ENCODE data around the gene PPP1R12B.

DNA sequence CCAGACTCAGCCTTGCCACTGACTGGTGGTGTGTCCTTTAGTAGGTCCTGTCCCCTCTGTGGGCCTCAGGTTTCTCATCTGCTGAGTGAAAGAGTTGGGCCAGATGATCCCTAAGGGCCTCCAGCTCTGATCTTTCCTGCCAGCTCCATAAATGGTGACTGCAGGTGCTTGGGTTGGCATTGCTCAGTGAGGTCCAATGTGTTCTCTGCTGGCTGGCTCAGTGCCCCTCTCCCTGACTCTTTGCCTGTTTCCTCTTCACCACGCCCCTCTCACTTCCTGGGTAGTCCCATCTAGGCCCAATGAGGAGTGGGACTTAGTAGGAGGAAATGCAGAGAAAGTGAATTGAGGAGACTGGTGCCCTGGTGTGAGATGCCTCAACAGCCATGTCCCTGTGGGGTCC is 43.3 kb upstream of the PPP1R12B start:
- TF ChIP-seq, protein P1, sequence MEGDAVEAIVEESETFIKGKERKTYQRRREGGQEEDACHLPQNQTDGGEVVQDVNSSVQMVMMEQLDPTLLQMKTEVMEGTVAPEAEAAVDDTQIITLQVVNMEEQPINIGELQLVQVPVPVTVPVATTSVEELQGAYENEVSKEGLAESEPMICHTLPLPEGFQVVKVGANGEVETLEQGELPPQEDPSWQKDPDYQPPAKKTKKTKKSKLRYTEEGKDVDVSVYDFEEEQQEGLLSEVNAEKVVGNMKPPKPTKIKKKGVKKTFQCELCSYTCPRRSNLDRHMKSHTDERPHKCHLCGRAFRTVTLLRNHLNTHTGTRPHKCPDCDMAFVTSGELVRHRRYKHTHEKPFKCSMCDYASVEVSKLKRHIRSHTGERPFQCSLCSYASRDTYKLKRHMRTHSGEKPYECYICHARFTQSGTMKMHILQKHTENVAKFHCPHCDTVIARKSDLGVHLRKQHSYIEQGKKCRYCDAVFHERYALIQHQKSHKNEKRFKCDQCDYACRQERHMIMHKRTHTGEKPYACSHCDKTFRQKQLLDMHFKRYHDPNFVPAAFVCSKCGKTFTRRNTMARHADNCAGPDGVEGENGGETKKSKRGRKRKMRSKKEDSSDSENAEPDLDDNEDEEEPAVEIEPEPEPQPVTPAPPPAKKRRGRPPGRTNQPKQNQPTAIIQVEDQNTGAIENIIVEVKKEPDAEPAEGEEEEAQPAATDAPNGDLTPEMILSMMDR (IDR thresholded peaks at IDR 0.05), result no peak
- TF ChIP-seq POLR2AphosphoS5 (IDR thresholded peaks at IDR 0.05; ENCODE audit: low read depth, low read length) (no peak), SIN3A (IDR thresholded peaks at IDR 0.05; ENCODE audit: borderline replicate concordance, insufficient read depth, low read depth, low read length) (no peak)
- TF ChIP-seq, protein P2, sequence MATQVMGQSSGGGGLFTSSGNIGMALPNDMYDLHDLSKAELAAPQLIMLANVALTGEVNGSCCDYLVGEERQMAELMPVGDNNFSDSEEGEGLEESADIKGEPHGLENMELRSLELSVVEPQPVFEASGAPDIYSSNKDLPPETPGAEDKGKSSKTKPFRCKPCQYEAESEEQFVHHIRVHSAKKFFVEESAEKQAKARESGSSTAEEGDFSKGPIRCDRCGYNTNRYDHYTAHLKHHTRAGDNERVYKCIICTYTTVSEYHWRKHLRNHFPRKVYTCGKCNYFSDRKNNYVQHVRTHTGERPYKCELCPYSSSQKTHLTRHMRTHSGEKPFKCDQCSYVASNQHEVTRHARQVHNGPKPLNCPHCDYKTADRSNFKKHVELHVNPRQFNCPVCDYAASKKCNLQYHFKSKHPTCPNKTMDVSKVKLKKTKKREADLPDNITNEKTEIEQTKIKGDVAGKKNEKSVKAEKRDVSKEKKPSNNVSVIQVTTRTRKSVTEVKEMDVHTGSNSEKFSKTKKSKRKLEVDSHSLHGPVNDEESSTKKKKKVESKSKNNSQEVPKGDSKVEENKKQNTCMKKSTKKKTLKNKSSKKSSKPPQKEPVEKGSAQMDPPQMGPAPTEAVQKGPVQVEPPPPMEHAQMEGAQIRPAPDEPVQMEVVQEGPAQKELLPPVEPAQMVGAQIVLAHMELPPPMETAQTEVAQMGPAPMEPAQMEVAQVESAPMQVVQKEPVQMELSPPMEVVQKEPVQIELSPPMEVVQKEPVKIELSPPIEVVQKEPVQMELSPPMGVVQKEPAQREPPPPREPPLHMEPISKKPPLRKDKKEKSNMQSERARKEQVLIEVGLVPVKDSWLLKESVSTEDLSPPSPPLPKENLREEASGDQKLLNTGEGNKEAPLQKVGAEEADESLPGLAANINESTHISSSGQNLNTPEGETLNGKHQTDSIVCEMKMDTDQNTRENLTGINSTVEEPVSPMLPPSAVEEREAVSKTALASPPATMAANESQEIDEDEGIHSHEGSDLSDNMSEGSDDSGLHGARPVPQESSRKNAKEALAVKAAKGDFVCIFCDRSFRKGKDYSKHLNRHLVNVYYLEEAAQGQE (IDR thresholded peaks at IDR 0.05; ENCODE audit: insufficient read depth in 1 of 2, low read depth in 2 of 2, low read length in 1 of 2), result no peak

Measured in Panc1 (cell line).